Breast epithelium (tissue), 3 donors: Measurements from ENCODE around the gene DNM1L.

ENCODE experiments used
- CTCF ChIP-seq, 3 donors: fragments of 450-650 bp; IDR thresholded peaks; one replicate each; pipeline ENCODE4 v1.5.1; 2016 to 2017; ENCODE audit warnings: antibody characterized with exemption in 3 of 3, mild to moderate bottlenecking in 3 of 3, moderate library complexity in 3 of 3
- POLR2A ChIP-seq: fragments of 450-650 bp; IDR thresholded peaks from one replicate; pipeline ENCODE4 v1.6.1; 2016; ENCODE audit warnings: antibody characterized with exemption, mild to moderate bottlenecking, moderate library complexity
- POLR2AphosphoS5 ChIP-seq, 3 donors: sonication (generic); formaldehyde crosslinking; IDR thresholded peaks; one replicate each; pipeline ENCODE4 v1.6.1; 2017; ENCODE audit warnings: antibody characterized with exemption in 3 of 3

GRCh38 chr12:32789916-32790315 is 110.8 kb downstream of the DNM1L start:
- TF ChIP-seq CTCF (IDR thresholded peaks at IDR 0.05) (no peak), POLR2AphosphoS5 (IDR thresholded peaks at IDR 0.05) (no peak), POLR2A (no peak)
